CD8-positive, alpha-beta memory T cell (primary cell): ENCODE results near the gene RDM1. TPM values are rescaled to one million over a fixed set of nuclear protein-coding genes. Genes with fewer than 3 reads are reported as not detected.

Experiments used
- CTCF ChIA-PET: fragments of 350-600 bp; sonication (Branson Sonifier 250); formaldehyde crosslinking; loops from one replicate; lab custom pipeline; 2021; ENCODE audit warnings: antibody characterized with exemption; lab: Charles Lee
- POLR2A ChIA-PET: fragments of 350-600 bp; sonication (Branson Sonifier 250); formaldehyde crosslinking; loops from one replicate; lab custom pipeline; 2021; ENCODE audit warnings: antibody characterized with exemption; lab: Charles Lee
- DNase-seq, 5 donors: peaks; one replicate each; pipeline versions ENCODE4 v3.0.0 to v3.0.0-alpha.2; 2020 to 2022; ENCODE audit warnings: mixed read lengths in 1 of 5
- H3K27ac ChIP-seq: one replicate; pipeline ENCODE4 v1.7.0; 2013; ENCODE audit warnings: low read depth, mild to moderate bottlenecking, low read length, moderate library complexity
- H3K27me3 ChIP-seq: 2 replicates; pipeline ENCODE4 v1.7.0; 2013; ENCODE audit warnings: low read length, mild to moderate bottlenecking; ENCODE audit not compliant: insufficient read depth, poor library complexity, severe bottlenecking
- H3K36me3 ChIP-seq: 2 replicates; pipeline ENCODE4 v1.7.0; 2013; ENCODE audit warnings: mild to moderate bottlenecking, low read length, moderate library complexity; ENCODE audit not compliant: insufficient read depth
- H3K4me1 ChIP-seq: 2 replicates; pipeline ENCODE4 v1.7.0; 2013; ENCODE audit warnings: mild to moderate bottlenecking, low read length, moderate library complexity; ENCODE audit not compliant: insufficient read depth
- H3K4me3 ChIP-seq: 2 replicates; pipeline ENCODE4 v1.7.0; 2013; ENCODE audit warnings: mild to moderate bottlenecking, low read length
- H3K9me3 ChIP-seq: 2 replicates; pipeline ENCODE4 v1.7.0; 2013; ENCODE audit warnings: mild to moderate bottlenecking, low read length
- H3K27ac Mint-ChIP-seq, 8 donors: one replicate each; pipeline ENCODE4 v1.8.0; 2020 to 2021; ENCODE audit warnings: mixed read lengths in 8 of 8, mild to moderate bottlenecking in 6 of 8, inconsistent platforms in 3 of 8, moderate library complexity in 3 of 8
- H3K27me3 Mint-ChIP-seq, 2 donors: one replicate each; pipeline ENCODE4 v1.8.0; 2020 to 2021; ENCODE audit warnings: mixed read lengths in 2 of 2, mild to moderate bottlenecking in 1 of 2, moderate library complexity in 1 of 2
- H3K36me3 Mint-ChIP-seq, 3 donors: one replicate each; pipeline ENCODE4 v1.8.0; 2020 to 2021; ENCODE audit warnings: mixed read lengths in 3 of 3, inconsistent platforms in 1 of 3, mild to moderate bottlenecking in 1 of 3
- H3K4me1 Mint-ChIP-seq, 3 donors: one replicate each; pipeline ENCODE4 v1.8.0; 2020 to 2021; ENCODE audit warnings: mixed read lengths in 3 of 3, inconsistent platforms in 1 of 3, mild to moderate bottlenecking in 1 of 3
- H3K4me3 Mint-ChIP-seq, 7 donors: one replicate each; pipeline ENCODE4 v1.8.0; 2020 to 2021; ENCODE audit warnings: mixed read lengths in 7 of 7, mild to moderate bottlenecking in 6 of 7, moderate library complexity in 4 of 7, inconsistent platforms in 2 of 7
- H3K9me3 Mint-ChIP-seq, 5 donors: one replicate each; pipeline ENCODE4 v1.8.0; 2020 to 2022; ENCODE audit warnings: mixed read lengths in 5 of 5, mild to moderate bottlenecking in 3 of 5, moderate library complexity in 2 of 5, inconsistent platforms in 1 of 5
- polyA plus RNA-seq: library from polyadenylated mRNA; unstranded; fragments of 300-500 nt; fragmentation: Illumina TruSeq; gene quantifications from one replicate; pipeline ENCODE4 v1.2.3, GENCODE V29; 2021
- total RNA-seq, 2 experiments: library from RNA; stranded (reverse); gene quantifications; one replicate each; pipeline ENCODE4 v1.2.3, GENCODE V29; 2021

RDM1 gene
- total and polyA plus RNA-seq, 3 experiments from 2014 or later = 2.5 to 3.1 (median 2.8) TPM

DNA sequence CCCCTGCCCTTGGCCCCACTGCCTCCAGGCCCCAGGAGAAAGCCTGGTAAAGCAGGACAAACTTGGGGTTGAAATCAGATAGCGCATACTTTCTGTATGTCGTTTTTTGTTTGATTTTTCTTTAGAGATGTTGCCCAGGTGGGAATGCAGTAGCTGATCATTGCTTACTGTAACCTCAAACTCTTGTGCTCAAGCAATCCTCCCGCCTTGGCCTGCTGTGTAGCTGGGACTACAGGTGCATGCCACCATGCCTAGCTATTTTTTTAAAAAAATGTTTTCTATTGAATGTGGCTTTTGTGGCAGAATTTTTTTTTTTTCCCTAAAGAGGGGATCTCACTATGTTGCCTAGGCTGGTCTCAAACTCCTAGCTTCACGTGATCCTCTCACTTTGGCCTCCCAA lies 39.3 kb downstream of the RDM1 start:
- peak overlapping the region; percentile 45 for H3K27ac ChIP-seq
- DNase-seq = peak in 2 of 5 donors; percentile 41 to 66
- Mint-ChIP-seq H3K27ac (peak overlapping the region; percentile 74 to 98 (median 92)), H3K36me3 (peaks cover 2 to 3% (median 2%) of the 10 kb centered on the region in 3 donors), H3K27me3 (peaks cover 0 to 4% of the 10 kb centered on the region in 2 donors), H3K4me1 (peaks cover 79 to 89% (median 83%) of the 10 kb centered on the region in 3 donors), H3K4me3 (peak overlapping the region; percentile 3 to 88 (median 59)), H3K9me3 (no peaks in the 10 kb centered on the region)
- H3K4me1 ChIP-seq = peaks cover 66% of the 10 kb centered on the region
- no peaks in the 10 kb centered on the region for H3K27me3 ChIP-seq
- CTCF ChIA-PET = interaction anchor here (0.9 to 12.0 kb wide), 6 partner anchors 7 to 41 kb away, joined by 3 to 144 read pairs (median 6); partner anchors contain the start of gene CCL5
- H3K4me3 ChIP-seq = no peak overlapping the region
- H3K9me3 ChIP-seq = no peaks in the 10 kb centered on the region
- POLR2A ChIA-PET = interaction anchor here (0.7 to 5.1 kb wide), 9 partner anchors 9 to 726 kb away, joined by 3 to 86 read pairs (median 7); partner anchors contain the start of genes CCL5, HEATR9 and RDM1
- H3K36me3 ChIP-seq = no peaks in the 10 kb centered on the region

DNA sequence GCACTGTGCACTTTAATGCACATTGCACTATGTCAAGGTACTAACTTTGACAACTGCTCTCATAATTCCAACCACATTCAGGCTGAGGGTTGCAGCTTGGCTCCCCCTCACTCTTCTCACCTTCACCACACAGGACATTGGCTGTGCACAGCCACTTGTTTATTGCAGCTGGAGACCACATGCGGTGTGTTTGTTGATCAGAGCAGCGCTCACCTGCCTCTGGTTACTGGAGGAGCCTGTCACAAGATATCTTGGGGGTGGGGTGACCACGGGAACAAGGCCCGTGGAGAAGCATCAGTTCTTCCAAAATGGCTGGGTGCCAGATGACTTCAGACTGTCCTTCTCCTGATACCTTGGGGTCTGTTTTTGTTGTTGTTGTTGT lies 39.8 kb downstream of the RDM1 start:
- peaks cover 61% of the 10 kb centered on the region for H3K4me1 ChIP-seq
- CTCF ChIA-PET = interaction anchor here (1.4 to 12.0 kb wide), 6 partner anchors 8 to 47 kb away, joined by 4 to 144 read pairs (median 9); partner anchors contain the start of gene CCL5
- H3K27ac Mint-ChIP-seq = peak overlapping the region; percentile 74 to 98 (median 92)

DNA sequence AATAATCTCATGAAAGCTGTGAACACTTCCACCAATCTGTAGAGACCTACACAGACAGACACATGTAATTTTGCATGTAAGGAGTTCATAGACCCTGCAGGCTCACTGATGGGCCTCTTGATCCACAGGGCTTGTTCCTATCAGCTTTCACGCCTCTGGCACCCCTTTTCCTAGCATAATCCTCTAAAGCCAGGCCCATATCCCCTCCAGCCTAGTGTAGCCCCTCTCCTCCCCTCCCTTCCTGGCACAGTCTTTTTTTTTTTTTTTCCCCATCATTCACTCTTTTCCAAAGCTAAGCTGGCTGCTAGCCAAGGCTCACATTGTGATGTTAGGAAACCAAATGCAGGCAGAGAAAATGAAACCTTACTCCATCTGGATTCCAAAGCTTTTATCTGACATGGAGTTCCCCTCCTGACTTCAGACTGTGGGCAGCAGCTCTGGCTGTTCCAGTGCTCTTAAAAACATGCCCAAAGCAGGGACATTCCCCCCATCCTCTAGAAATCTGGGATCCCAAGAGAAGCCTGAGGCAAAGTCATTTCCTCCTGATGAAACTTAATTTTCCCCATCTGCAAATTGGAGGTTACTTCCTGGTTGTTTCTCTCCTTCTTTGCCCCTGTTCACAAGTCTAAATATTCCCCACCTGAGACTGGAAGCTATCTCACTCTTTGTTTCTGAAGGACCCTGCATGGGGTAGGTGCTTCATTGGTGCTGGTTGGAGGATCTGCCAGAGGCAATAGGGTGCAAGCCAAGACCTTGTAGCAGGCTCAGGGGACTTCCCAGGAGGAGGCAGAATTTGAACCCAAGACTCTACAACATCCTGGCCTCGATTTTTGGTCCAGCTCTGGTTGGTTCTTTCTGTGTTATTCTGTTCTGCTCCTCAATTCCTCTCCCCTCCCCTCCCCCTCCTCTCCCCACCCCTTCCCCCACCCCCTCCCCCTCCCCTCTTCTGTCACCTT lies 40.5 kb downstream of the RDM1 start:
- no peaks in the 10 kb centered on the region for H3K36me3 ChIP-seq
- Mint-ChIP-seq H3K36me3 (peaks cover 2 to 5% (median 3%) of the 10 kb centered on the region in 3 donors), H3K4me3 (peak overlapping the region; percentile 52 to 88 (median 72)), H3K27me3 (peaks cover 0 to 4% of the 10 kb centered on the region in 2 donors), H3K4me1 (peaks cover 68 to 85% (median 78%) of the 10 kb centered on the region in 3 donors), H3K9me3 (no peaks in the 10 kb centered on the region), H3K27ac (peak overlapping the region; percentile 74 to 98 (median 96))
- H3K27ac ChIP-seq = peak overlapping the region; percentile 20
- H3K4me1 ChIP-seq = peaks cover 54% of the 10 kb centered on the region
- DNase-seq = peak in 2 of 5 donors; percentile 36 to 53
- H3K27me3 ChIP-seq = no peaks in the 10 kb centered on the region
- no peaks in the 10 kb centered on the region for H3K9me3 ChIP-seq
- ChIA-PET POLR2A (interaction anchor here (0.5 to 5.1 kb wide), 10 partner anchors 10 to 299 kb away, joined by 3 to 86 read pairs (median 6); partner anchors contain the start of genes CCL5, HEATR9 and RDM1), CTCF (interaction anchor here (0.7 to 12.0 kb wide), 10 partner anchors 9 to 259 kb away, joined by 3 to 144 read pairs (median 4); partner anchors contain the start of gene CCL5)
- H3K4me3 ChIP-seq = no peak overlapping the region

More for the DNA sequence above, 39.8 kb downstream of the RDM1 start:
- no peaks in the 10 kb centered on the region for H3K36me3 ChIP-seq
- H3K4me3 ChIP-seq = no peak overlapping the region
- H3K27me3 Mint-ChIP-seq = peaks cover 0 to 4% of the 10 kb centered on the region in 2 donors
- DNase-seq = peak; percentile 16 to 92 (median 58)
- POLR2A ChIA-PET = interaction anchor here (0.5 to 5.1 kb wide), 11 partner anchors 9 to 726 kb away, joined by 3 to 86 read pairs (median 6); partner anchors contain the start of genes CCL5, HEATR9 and RDM1
- H3K9me3 Mint-ChIP-seq = no peaks in the 10 kb centered on the region
- H3K4me3 Mint-ChIP-seq = peak overlapping the region; percentile 18 to 88 (median 59)
- H3K9me3 ChIP-seq = no peaks in the 10 kb centered on the region
- H3K27ac ChIP-seq = peak overlapping the region; percentile 45
- peaks cover 2 to 3% (median 2%) of the 10 kb centered on the region in 3 donors for H3K36me3 Mint-ChIP-seq
- peaks cover 74 to 85% (median 78%) of the 10 kb centered on the region in 3 donors for H3K4me1 Mint-ChIP-seq
- no peaks in the 10 kb centered on the region for H3K27me3 ChIP-seq

GRCh38 chr17:35889241-35889640 lies 41.3 kb downstream of the RDM1 start:
- H3K4me3 ChIP-seq = no peak overlapping the region
- H3K36me3 ChIP-seq = no peaks in the 10 kb centered on the region
- peaks cover 0 to 4% of the 10 kb centered on the region in 2 donors for H3K27me3 Mint-ChIP-seq
- peak in 3 of 5 donors; percentile 20 to 75 (median 68) for DNase-seq
- no peaks in the 10 kb centered on the region for H3K9me3 ChIP-seq
- POLR2A ChIA-PET = interaction anchor here (0.7 to 5.1 kb wide), 5 partner anchors 9 to 300 kb away, joined by 3 to 86 read pairs (median 37); partner anchors contain the start of gene CCL5
- H3K4me3 Mint-ChIP-seq = peak overlapping the region; percentile 46 to 79 (median 68)
- CTCF ChIA-PET = interaction anchor here (0.7 to 12.0 kb wide), 6 partner anchors 11 to 260 kb away, joined by 3 to 144 read pairs (median 6); partner anchors contain the start of gene CCL5
- H3K4me1 ChIP-seq = peaks cover 54% of the 10 kb centered on the region
- H3K27ac Mint-ChIP-seq = peak overlapping the region; percentile 74 to 98 (median 94)
- H3K9me3 Mint-ChIP-seq = no peaks in the 10 kb centered on the region
- H3K36me3 Mint-ChIP-seq = peaks cover 2 to 6% (median 3%) of the 10 kb centered on the region in 3 donors
- H3K27me3 ChIP-seq = no peaks in the 10 kb centered on the region
- H3K4me1 Mint-ChIP-seq = peaks cover 66 to 82% (median 72%) of the 10 kb centered on the region in 3 donors
- peak overlapping the region; percentile 20 for H3K27ac ChIP-seq

DNA sequence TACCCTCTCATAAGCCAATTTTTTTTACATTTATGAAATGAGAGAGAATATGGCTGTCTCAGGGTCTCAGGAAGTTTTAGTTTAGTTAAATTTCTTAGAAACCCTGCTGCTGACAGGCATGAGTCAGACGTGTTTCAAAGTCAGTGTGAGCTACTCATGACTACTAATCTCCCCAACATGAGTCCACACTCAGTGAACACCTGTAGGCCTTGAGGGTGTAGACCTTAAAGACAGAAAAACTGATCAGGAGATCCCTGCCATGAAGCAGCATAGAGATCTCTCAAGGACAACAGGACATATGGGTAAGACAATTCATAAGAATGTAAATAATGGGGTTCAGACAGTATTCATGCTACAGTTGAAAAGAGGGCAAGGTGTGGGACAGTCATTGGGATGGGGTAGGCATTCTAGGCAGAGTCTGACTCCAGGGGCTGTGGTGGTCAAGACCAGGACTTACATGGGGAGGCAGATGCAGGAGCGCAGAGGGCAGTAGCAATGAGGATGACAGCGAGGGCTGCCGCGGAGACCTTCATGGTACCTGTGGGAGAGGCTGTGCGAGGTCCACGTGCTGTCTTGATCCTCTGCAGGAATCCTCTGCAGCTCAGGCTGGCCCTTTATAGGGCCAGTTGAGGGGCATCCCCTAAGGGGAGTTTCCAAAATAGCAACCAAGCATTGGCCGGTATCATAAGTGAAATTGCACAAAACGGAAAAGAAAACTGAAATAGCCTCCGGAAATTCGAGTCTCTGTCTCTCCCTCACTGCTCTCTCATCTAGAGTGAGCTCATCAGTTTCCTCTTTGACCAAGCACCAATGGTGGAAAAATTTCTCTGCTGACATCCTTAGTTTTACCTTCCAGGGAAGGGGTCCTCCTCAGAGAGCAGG lies 50.6 kb downstream of the RDM1 start, which contains the start of gene CCL5:
TSS of gene CCL5 (minus strand) at position 588 of the 882 bp plus-strand sequence.
- Mint-ChIP-seq H3K4me1 (peaks cover 45 to 57% (median 56%) of the 10 kb centered on the region in 3 donors), H3K4me3 (peak within 1 kb of the TSS; percentile 92 to 99 (median 97)), H3K27me3 (no peaks in the 10 kb centered on the region), H3K36me3 (peaks cover 23 to 51% (median 42%) of the 10 kb centered on the region in 3 donors), H3K27ac (peak within 1 kb of the TSS; percentile 89 to 98 (median 92)), H3K9me3 (no peaks in the 10 kb centered on the region)
- peak within 1 kb of the TSS; percentile 76 for H3K4me3 ChIP-seq
- DNase-seq = peak in 4 of 5 donors; percentile 71 to 92 (median 78)
- H3K27me3 ChIP-seq = no peaks in the 10 kb centered on the region
- peaks cover 27% of the 10 kb centered on the region for H3K4me1 ChIP-seq
- no peaks in the 10 kb centered on the region for H3K9me3 ChIP-seq
- no peaks in the 10 kb centered on the region for H3K36me3 ChIP-seq
- ChIA-PET POLR2A (interaction anchor here (0.6 to 4.2 kb wide), 13 partner anchors 9 to 223 kb away, joined by 3 to 100 read pairs (median 7); partner anchors contain the start of genes HEATR9, RDM1 and TAF15), CTCF (interaction anchor here (0.7 to 15.3 kb wide), 12 partner anchors 9 to 116 kb away, joined by 3 to 144 read pairs (median 5); partner anchors contain the start of genes HEATR9, RDM1 and TAF15)
- peak within 1 kb of the TSS; percentile 84 for H3K27ac ChIP-seq

DNA sequence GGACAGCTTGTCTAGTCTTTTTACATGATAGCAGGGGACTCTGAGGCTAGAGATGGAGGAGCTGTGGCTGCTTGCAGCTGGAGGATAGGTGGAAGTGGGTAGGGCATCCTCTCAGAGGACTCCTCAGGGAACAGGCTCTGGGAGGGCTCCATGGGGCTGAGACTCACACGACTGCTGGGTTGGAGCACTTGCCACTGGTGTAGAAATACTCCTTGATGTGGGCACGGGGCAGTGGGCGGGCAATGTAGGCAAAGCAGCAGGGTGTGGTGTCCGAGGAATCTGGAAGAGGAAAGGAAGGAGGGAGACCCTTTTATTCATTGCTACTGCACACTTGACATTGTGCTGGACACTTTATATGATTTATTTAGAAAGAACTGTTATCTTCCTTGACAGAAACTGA lies 52.2 kb downstream of the RDM1 start:
- Histone ChIP-seq H3K27me3 (no peaks in the 10 kb centered on the region), H3K36me3 (no peaks in the 10 kb centered on the region), H3K4me1 (peaks cover 33% of the 10 kb centered on the region), H3K9me3 (no peaks in the 10 kb centered on the region), H3K27ac (peak overlapping the region; percentile 84), H3K4me3 (peak overlapping the region; percentile 76)
- ChIA-PET POLR2A (interaction anchor here (0.6 to 4.2 kb wide), 8 partner anchors 9 to 667 kb away, joined by 3 to 100 read pairs (median 4); partner anchors contain the start of gene TAF15), CTCF (interaction anchor here (0.9 to 15.3 kb wide), 5 partner anchors 10 to 53 kb away, joined by 3 to 144 read pairs (median 8); partner anchors contain the start of genes HEATR9 and RDM1)
- Mint-ChIP-seq H3K36me3 (peaks cover 32 to 66% (median 46%) of the 10 kb centered on the region in 3 donors), H3K27ac (peak overlapping the region; percentile 86 to 97 (median 90)), H3K4me3 (peak overlapping the region; percentile 92 to 99 (median 97)), H3K4me1 (peaks cover 53 to 67% (median 62%) of the 10 kb centered on the region in 3 donors), H3K9me3 (no peaks in the 10 kb centered on the region), H3K27me3 (no peaks in the 10 kb centered on the region)
- DNase-seq = peak in 1 of 5 donors; percentile 26
